ENCODE measurements around the gene TSPAN18.

Gene TSPAN18

GRCh38 chr11:44852159-44852747 is 125.5 kb downstream of the TSPAN18 start:
- TF ChIP-seq EZH2 (IDR thresholded peaks at IDR 0.05; ENCODE audit: borderline replicate concordance, low read length) (no peak), CTCF (IDR thresholded peaks at IDR 0.05; ENCODE audit: low read length) (no peak)
- no peaks in the 10 kb centered on the region for H3K79me2 ChIP-seq (ENCODE audit: insufficient read depth, low read length)
- H3K9ac ChIP-seq (ENCODE audit: low read length): no peak overlapping the region
- no peaks in the 10 kb centered on the region for H3K9me2 ChIP-seq (ENCODE audit: low read depth, low read length)
- H2AFZ ChIP-seq (ENCODE audit: low read length): no peak overlapping the region
- H3K9me3 ChIP-seq (ENCODE audit: low read length): no peaks in the 10 kb centered on the region
- H3K27me3 ChIP-seq (ENCODE audit: insufficient read depth, low read length): no peaks in the 10 kb centered on the region; the same call in 1 of the 2 replicates
- no peaks in the 10 kb centered on the region for H3F3A ChIP-seq (ENCODE audit: insufficient read depth, low read length)
- H3K4me2 ChIP-seq (ENCODE audit: low read length): no peak overlapping the region
- no peaks in the 10 kb centered on the region for H3K36me3 ChIP-seq (ENCODE audit: insufficient read depth, low read length)
- H3K4me1 ChIP-seq (ENCODE audit: insufficient read depth, low read length, severe bottlenecking): no peaks in the 10 kb centered on the region
- no peaks in the 10 kb centered on the region for H4K20me1 ChIP-seq (ENCODE audit: insufficient read depth, low read length)
- no peak overlapping the region for H3K4me3 ChIP-seq (ENCODE audit: low read depth, low read length, poor library complexity, severe bottlenecking)
- no peak overlapping the region for H3K27ac ChIP-seq (ENCODE audit: low read depth, low read length, poor library complexity, severe bottlenecking)

GRCh38 chr11:44852952-44853351 is 126.2 kb downstream of the TSPAN18 start:
- H3K9me2 ChIP-seq (ENCODE audit: low read depth, low read length): no peaks in the 10 kb centered on the region
- H3K4me1 ChIP-seq (ENCODE audit: insufficient read depth, low read length, severe bottlenecking): no peaks in the 10 kb centered on the region
- H3K4me3 ChIP-seq (ENCODE audit: low read depth, low read length, poor library complexity, severe bottlenecking): no peak overlapping the region
- H3K9me3 ChIP-seq (ENCODE audit: low read length): no peaks in the 10 kb centered on the region
- H2AFZ ChIP-seq (ENCODE audit: low read length): no peak overlapping the region
- no peaks in the 10 kb centered on the region for H4K20me1 ChIP-seq (ENCODE audit: insufficient read depth, low read length)
- no peak overlapping the region for H3K9ac ChIP-seq (ENCODE audit: low read length)
- H3K27me3 ChIP-seq (ENCODE audit: insufficient read depth, low read length): no peaks in the 10 kb centered on the region
- TF ChIP-seq CTCF (IDR thresholded peaks at IDR 0.05; ENCODE audit: low read length) (no peak), EZH2 (IDR thresholded peaks at IDR 0.05; ENCODE audit: borderline replicate concordance, low read length) (no peak)
- no peaks in the 10 kb centered on the region for H3K36me3 ChIP-seq (ENCODE audit: insufficient read depth, low read length)
- H3K4me2 ChIP-seq (ENCODE audit: low read length): no peak overlapping the region
- H3F3A ChIP-seq (ENCODE audit: insufficient read depth, low read length): no peaks in the 10 kb centered on the region
- H3K79me2 ChIP-seq (ENCODE audit: insufficient read depth, low read length): no peaks in the 10 kb centered on the region
- H3K27ac ChIP-seq (ENCODE audit: low read depth, low read length, poor library complexity, severe bottlenecking): no peak overlapping the region

- H3K9me3 ChIP-seq (ENCODE audit: low read length): no peaks in the 10 kb centered on the region
- no peaks in the 10 kb centered on the region for H3K79me2 ChIP-seq (ENCODE audit: insufficient read depth, low read length)
- H3K4me2 ChIP-seq (ENCODE audit: low read length): no peak overlapping the region
- TF ChIP-seq EZH2 (IDR thresholded peaks at IDR 0.05; ENCODE audit: borderline replicate concordance, low read length) (no peak), CTCF (IDR thresholded peaks at IDR 0.05; ENCODE audit: low read length) (no peak)
- no peak overlapping the region for H3K4me3 ChIP-seq (ENCODE audit: low read depth, low read length, poor library complexity, severe bottlenecking)
- H3K27me3 ChIP-seq (ENCODE audit: insufficient read depth, low read length): no peaks in the 10 kb centered on the region
- H3K9me2 ChIP-seq (ENCODE audit: low read depth, low read length): no peaks in the 10 kb centered on the region
- H3F3A ChIP-seq (ENCODE audit: insufficient read depth, low read length): no peaks in the 10 kb centered on the region
- H3K9ac ChIP-seq (ENCODE audit: low read length): no peak overlapping the region
- H2AFZ ChIP-seq (ENCODE audit: low read length): no peak overlapping the region
- no peak overlapping the region for H3K27ac ChIP-seq (ENCODE audit: low read depth, low read length, poor library complexity, severe bottlenecking)
- H3K36me3 ChIP-seq (ENCODE audit: insufficient read depth, low read length): no peaks in the 10 kb centered on the region
- no peaks in the 10 kb centered on the region for H4K20me1 ChIP-seq (ENCODE audit: insufficient read depth, low read length)
- no peaks in the 10 kb centered on the region for H3K4me1 ChIP-seq (ENCODE audit: insufficient read depth, low read length, severe bottlenecking)
These were observed 126.9 kb downstream of the TSPAN18 start for GRCh38 chr11:44853666-44854065.

Measured in OCI-LY1 (cell line).